AG04449 (cell line): ENCODE data around the gene SNTB2.

Experiments used
- CTCF ChIA-PET: fragments of 350-600 bp; formaldehyde crosslinking; extraction: SDS; loops from one replicate; lab custom pipeline; 2021; ENCODE audit warnings: antibody characterized with exemption; lab: Yijun Ruan, JAX
- POLR2A ChIA-PET: fragments of 400-600, 350-600 bp; formaldehyde crosslinking; extraction: SDS; loops from one replicate; lab custom pipeline; 2020; ENCODE audit warnings: antibody characterized with exemption, inconsistent platforms; lab: Yijun Ruan, JAX
- DNase-seq: peaks from one replicate; pipeline ENCODE4 v3.0.0-alpha.2; 2010; ENCODE audit warnings: low read depth, low spot score
- H3K4me3 ChIP-seq: 2 replicates; pipeline ENCODE4 v1.5.1; 2011; ENCODE audit warnings: low read depth, mild to moderate bottlenecking, control low read depth, low read length
- TF ChIP-seq, protein P1 (sequence below): IDR thresholded peaks from one replicate; pipeline ENCODE4 v1.5.1; 2011; ENCODE audit warnings: mild to moderate bottlenecking, moderate library complexity, low read length, control low read depth, inconsistent platforms; ENCODE audit not compliant: insufficient read depth; ENCODE audit errors: missing control alignments

The SNTB2 gene

DNA sequence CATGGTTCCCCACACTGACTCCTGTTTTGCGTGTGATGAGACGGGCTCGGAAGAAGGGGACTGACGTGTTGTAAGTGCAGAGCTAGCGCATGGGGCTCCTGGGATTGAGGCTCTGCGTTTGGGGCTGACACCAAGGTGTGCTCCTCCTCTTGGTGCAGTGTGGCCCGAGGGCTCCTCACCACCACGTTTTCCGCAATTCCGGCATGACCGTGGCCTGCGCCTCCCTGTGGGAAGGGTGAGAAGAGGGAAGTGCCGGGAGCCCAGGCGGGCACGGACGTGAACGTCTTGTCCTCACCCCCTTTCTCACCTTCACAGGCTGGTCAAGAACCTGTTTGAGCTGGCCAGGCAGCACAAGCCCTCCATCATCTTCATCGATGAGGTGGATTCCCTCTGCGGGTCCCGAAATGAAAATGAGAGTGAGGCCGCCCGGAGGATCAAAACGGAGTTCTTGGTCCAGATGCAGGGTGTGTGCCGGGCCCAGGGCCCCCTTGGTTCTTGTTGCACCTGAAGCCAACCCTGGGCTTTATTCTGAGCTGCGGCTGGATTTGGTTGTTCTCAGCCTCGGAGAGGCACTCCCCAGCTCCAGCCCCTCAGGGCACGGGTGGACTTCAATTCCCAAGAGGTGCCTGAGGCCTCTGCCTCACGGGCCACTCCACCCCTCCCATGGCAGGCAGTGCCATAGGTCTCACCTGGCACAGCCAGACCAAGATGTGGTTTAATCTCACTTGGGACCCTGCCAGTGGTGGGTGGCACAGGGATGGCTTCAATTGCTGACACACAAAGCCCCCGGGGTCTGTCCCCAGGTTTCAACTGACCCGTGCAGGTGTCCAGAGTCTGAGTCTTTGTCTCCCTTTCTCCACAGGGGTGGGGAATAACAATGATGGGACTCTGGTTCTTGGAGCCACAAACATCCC, 133.1 kb downstream of the SNTB2 start:
- CTCF ChIA-PET: interaction anchor here (1.0 kb wide), 1 partner anchor 10 kb away, joined by 4 read pairs; the partner anchor contains the start of gene PDF
- POLR2A ChIA-PET: interaction anchor here (1.0 kb wide), 1 partner anchor 9 kb away, joined by 3 read pairs; no protein-coding TSS in a partner anchor
- DNase-seq: no peak
- H3K4me3 ChIP-seq: no peak overlapping the region
- TF ChIP-seq, protein P1, sequence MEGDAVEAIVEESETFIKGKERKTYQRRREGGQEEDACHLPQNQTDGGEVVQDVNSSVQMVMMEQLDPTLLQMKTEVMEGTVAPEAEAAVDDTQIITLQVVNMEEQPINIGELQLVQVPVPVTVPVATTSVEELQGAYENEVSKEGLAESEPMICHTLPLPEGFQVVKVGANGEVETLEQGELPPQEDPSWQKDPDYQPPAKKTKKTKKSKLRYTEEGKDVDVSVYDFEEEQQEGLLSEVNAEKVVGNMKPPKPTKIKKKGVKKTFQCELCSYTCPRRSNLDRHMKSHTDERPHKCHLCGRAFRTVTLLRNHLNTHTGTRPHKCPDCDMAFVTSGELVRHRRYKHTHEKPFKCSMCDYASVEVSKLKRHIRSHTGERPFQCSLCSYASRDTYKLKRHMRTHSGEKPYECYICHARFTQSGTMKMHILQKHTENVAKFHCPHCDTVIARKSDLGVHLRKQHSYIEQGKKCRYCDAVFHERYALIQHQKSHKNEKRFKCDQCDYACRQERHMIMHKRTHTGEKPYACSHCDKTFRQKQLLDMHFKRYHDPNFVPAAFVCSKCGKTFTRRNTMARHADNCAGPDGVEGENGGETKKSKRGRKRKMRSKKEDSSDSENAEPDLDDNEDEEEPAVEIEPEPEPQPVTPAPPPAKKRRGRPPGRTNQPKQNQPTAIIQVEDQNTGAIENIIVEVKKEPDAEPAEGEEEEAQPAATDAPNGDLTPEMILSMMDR: no peak

DNA sequence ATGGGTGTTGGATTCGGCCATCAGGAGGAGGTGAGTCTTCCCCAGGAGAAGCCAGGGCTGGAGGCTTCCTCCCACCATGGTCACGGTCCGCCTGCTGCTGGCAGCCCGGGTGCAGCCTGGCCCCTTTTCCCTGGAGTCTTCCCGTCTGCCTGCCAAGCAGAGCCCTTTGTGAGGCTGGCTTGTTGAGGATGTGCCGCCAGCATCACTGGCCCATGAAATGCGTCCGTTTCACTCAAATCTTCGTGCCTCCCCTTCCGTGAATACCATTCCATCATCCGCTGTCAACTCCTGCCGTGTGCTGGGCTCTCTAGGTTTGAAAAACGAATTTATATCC, 133.7 kb downstream of the SNTB2 start:
- ChIA-PET CTCF (no interaction called here), POLR2A (interaction anchor here (1.0 kb wide), 1 partner anchor 8 kb away, joined by 3 read pairs; no protein-coding TSS in a partner anchor)
- TF ChIP-seq, protein P1: no peak
- no peak for DNase-seq
- H3K4me3 ChIP-seq: no peak overlapping the region

DNA sequence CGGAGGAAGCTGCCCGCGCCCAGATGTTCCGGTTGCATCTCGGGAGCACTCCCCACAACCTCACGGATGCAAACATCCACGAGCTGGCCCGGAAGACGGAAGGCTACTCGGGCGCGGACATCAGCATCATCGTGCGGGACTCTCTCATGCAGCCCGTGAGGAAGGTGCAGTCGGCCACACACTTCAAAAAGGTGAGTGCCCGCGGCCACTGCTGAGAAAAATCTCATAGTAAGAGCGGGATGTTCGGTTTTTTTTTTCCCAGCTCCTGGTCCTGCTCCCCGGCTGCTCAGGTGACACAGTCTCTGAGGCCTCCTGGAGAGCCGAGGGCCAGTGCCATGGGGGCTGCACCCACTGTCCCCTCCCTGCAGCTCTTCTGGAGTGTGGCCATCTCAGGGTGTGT, 134.1 kb downstream of the SNTB2 start:
- H3K4me3 ChIP-seq: no peak overlapping the region
- ChIA-PET POLR2A (no interaction called here), CTCF (no interaction called here)
- TF ChIP-seq, protein P1: no peak
- DNase-seq: no peak

DNA sequence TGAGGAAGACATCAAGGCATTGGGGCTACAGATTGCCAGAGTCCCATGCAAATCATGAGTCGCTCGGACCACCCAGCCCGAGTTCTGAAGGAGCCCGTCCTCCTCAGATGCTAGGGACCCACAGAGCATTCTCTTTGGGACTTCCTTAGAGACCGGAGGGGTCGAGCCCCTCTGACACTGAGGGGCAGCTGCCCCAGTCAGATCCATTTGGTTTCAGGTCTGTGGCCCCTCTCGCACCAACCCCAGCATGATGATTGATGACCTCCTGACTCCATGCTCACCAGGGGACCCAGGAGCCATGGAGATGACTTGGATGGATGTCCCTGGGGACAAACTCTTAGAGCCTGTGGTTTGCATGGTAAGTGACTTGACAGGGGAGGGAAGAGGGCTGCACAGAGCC, 135.4 kb downstream of the SNTB2 start:
- DNase-seq: no peak
- H3K4me3 ChIP-seq: no peak overlapping the region
- TF ChIP-seq, protein P1: no peak
- CTCF ChIA-PET: interaction anchor here (8.9 kb wide), 1 partner anchor 8 kb away, joined by 52 read pairs; no protein-coding TSS in a partner anchor
- POLR2A ChIA-PET: no interaction called here

DNA sequence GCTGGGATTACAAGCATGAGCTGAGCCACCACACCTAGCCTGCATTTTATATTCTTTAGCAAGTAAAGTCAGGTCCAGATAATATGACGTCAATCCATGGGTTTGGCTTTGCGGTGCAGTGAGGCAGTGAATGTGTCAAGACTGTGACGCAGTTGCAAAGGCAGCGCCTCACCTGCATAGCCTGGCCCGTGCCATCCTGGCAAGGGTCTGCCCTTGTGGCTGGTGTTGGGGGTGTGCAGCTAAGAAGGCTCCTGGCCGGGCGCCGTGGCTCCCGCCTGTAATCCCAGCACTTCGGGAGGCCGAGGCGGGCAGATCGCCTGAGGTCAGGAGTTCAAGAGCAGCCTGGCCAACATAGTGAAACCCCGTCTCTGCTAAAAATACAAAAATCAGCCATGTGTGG, 136.5 kb downstream of the SNTB2 start:
- CTCF ChIA-PET: interaction anchor here (0.7 to 8.9 kb wide), 2 partner anchors 9 to 157 kb away, joined by 3 to 52 read pairs; no protein-coding TSS in a partner anchor
- TF ChIP-seq, protein P1: no peak
- POLR2A ChIA-PET: no interaction called here
- H3K4me3 ChIP-seq: no peak overlapping the region
- no peak for DNase-seq

DNA sequence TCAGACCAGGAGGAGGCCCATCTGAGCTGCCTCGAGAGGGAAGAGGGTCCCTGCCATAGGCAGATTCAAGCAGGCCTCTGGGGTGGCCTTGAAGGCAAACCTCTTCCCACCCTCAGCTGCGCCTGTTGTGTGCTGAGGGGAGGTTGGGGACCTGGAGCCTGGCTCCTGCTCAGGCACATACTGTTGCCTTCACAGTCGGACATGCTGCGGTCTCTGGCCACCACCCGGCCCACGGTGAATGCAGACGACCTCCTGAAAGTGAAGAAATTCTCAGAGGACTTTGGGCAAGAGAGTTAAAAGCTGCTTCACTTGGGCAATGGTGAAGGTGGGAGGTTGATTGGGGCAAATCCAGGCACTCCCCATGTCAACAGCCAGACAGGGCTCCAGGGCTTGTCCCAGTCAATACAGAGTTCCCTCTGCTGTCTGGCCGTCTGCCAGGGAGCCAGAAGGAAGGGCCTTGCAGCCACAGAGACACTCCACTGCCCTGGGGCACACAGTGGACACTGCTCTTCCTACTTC, 137.1 kb downstream of the SNTB2 start:
- no peak for DNase-seq
- CTCF ChIA-PET: interaction anchor here (0.7 to 8.9 kb wide), 2 partner anchors 10 to 157 kb away, joined by 3 to 52 read pairs; no protein-coding TSS in a partner anchor
- H3K4me3 ChIP-seq: no peak overlapping the region
- POLR2A ChIA-PET: no interaction called here
- TF ChIP-seq, protein P1: no peak
